Bronchial epithelial cell (primary cell): Measurements from ENCODE around the gene ZDHHC13. TPM values are rescaled to one million over a fixed set of nuclear protein-coding genes. Genes with fewer than 3 reads are reported as not detected.

Experiments used
- DNase-seq: peaks from one replicate; pipeline ENCODE4 v3.0.0-alpha.2; 2010; ENCODE audit warnings: low read depth
- FAIRE-seq: peaks from 2 replicates; lab custom pipeline; 2011; peaks lifted over from hg19 to GRCh38; lab: Jason Lieb, UNC
- H3K27me3 ChIP-seq: 2 replicates; pipeline ENCODE4 v1.5.1; 2011; ENCODE audit warnings: low read length; ENCODE audit not compliant: control insufficient read depth, insufficient read depth
- H3K36me3 ChIP-seq: 2 replicates; pipeline ENCODE4 v1.5.1; 2011; ENCODE audit warnings: low read length; ENCODE audit not compliant: control insufficient read depth, insufficient read depth
- H3K4me3 ChIP-seq: 2 replicates; pipeline ENCODE4 v1.5.1; 2011; ENCODE audit warnings: mild to moderate bottlenecking, low read depth, low read length, control low read depth
- CTCF ChIP-seq: IDR thresholded peaks from 2 replicates; pipeline ENCODE4 v1.5.1; 2011; ENCODE audit warnings: mild to moderate bottlenecking, moderate library complexity, low read length, control low read depth, inconsistent platforms; ENCODE audit not compliant: insufficient read depth, severe bottlenecking
- total RNA-seq: library from RNA; depleted of rRNA; stranded (reverse); fragments of >200 nt; gene quantifications from 2 replicates; pipeline ENCODE4 v1.2.1, GENCODE V29; 2014

Gene ZDHHC13
- total RNA-seq, 1 donor from 2014 or later = 21.6 TPM

GRCh38 chr11:19216709-19217374, 99.9 kb downstream of the ZDHHC13 start:
- Histone ChIP-seq H3K36me3 (no peaks in the 10 kb centered on the region), H3K27me3 (no peaks in the 10 kb centered on the region), H3K4me3 (no peak overlapping the region)
- TF ChIP-seq CTCF = no peak
- DNase-seq (peak; percentile 91), FAIRE-seq (peak; percentile 36)

- peak; percentile 43 for FAIRE-seq
- H3K36me3 ChIP-seq = no peaks in the 10 kb centered on the region
- no peaks in the 10 kb centered on the region for H3K27me3 ChIP-seq
- no peak overlapping the region for H3K4me3 ChIP-seq
- DNase-seq = peak; percentile 66
- no peak for TF ChIP-seq CTCF
These were observed 101.2 kb downstream of the ZDHHC13 start for GRCh38 chr11:19218216-19218615.

GRCh38 chr11:19218786-19219460, 102.0 kb downstream of the ZDHHC13 start:
- Histone ChIP-seq H3K4me3 (no peak overlapping the region), H3K27me3 (no peaks in the 10 kb centered on the region), H3K36me3 (no peaks in the 10 kb centered on the region)
- TF ChIP-seq CTCF = no peak
- no peak for FAIRE-seq
- peak; percentile 69 for DNase-seq

GRCh38 chr11:19220903-19221724, 104.1 kb downstream of the ZDHHC13 start:
- no peak for TF ChIP-seq CTCF
- Histone ChIP-seq H3K27me3 (no peaks in the 10 kb centered on the region), H3K4me3 (no peak overlapping the region), H3K36me3 (no peaks in the 10 kb centered on the region)
- FAIRE-seq = no peak
- DNase-seq = peak; percentile 18

GRCh38 chr11:19225123-19225522, 108.2 kb downstream of the ZDHHC13 start:
- H3K27me3 ChIP-seq = no peaks in the 10 kb centered on the region
- no peak for FAIRE-seq
- DNase-seq = no peak
- TF ChIP-seq CTCF = no peak
- no peak overlapping the region for H3K4me3 ChIP-seq
- H3K36me3 ChIP-seq = peaks cover 2% of the 10 kb centered on the region
